KMS-11 (cell line): ENCODE data around the gene ADAM15.

Experiments used
- H2AFZ ChIP-seq: fragments of 200-600 bp; sonication (generic); 2 replicates; pipeline ENCODE4 v1.6.1; 2016; ENCODE audit warnings: antibody characterized with exemption, mixed run types, low read depth
- H3K27ac ChIP-seq: fragments of 200-600 bp; sonication (generic); 2 replicates; pipeline ENCODE4 v1.6.1; 2016; ENCODE audit warnings: mild to moderate bottlenecking, mixed run types
- H3K27me3 ChIP-seq: fragments of 200-600 bp; sonication (generic); 2 replicates; pipeline ENCODE4 v1.6.1; 2017; ENCODE audit warnings: mild to moderate bottlenecking, low read depth, mixed run types, moderate library complexity; ENCODE audit not compliant: insufficient read depth
- H3K36me3 ChIP-seq: fragments of 200-600 bp; sonication (generic); 2 replicates; pipeline ENCODE4 v1.6.1; 2017; ENCODE audit warnings: mild to moderate bottlenecking, mixed run types; ENCODE audit not compliant: insufficient read depth
- H3K4me1 ChIP-seq: fragments of 200-600 bp; sonication (generic); 2 replicates; pipeline ENCODE4 v1.6.1; 2016; ENCODE audit warnings: mild to moderate bottlenecking, low read depth, mixed run types; ENCODE audit not compliant: poor library complexity, severe bottlenecking
- H3K4me2 ChIP-seq: fragments of 200-600 bp; sonication (generic); 2 replicates; pipeline ENCODE4 v1.7.0; 2016; ENCODE audit warnings: mild to moderate bottlenecking, mixed run types
- H3K4me3 ChIP-seq: fragments of 200-600 bp; sonication (generic); IDR thresholded peaks from 2 replicates; pipeline ENCODE4 v1.6.1; 2017; ENCODE audit warnings: low read depth, low read length, mixed read lengths; ENCODE audit not compliant: insufficient read depth
- H3K79me2 ChIP-seq: fragments of 200-600 bp; sonication (generic); 2 replicates; pipeline ENCODE4 v1.6.1; 2016; ENCODE audit warnings: low read depth, mixed run types; ENCODE audit not compliant: insufficient read depth
- H3K9ac ChIP-seq: fragments of 200-600 bp; sonication (generic); 2 replicates; pipeline ENCODE4 v1.6.1; 2016; ENCODE audit warnings: mild to moderate bottlenecking, mixed run types
- H4K20me1 ChIP-seq: fragments of 200-600 bp; sonication (generic); 2 replicates; pipeline ENCODE4 v1.6.1; 2016; ENCODE audit warnings: mild to moderate bottlenecking, mixed run types; ENCODE audit not compliant: insufficient read depth
- CTCF ChIP-seq: fragments of 200-600 bp; sonication (generic); conservative IDR thresholded peaks from 2 replicates; pipeline ENCODE4 v1.6.1; 2017; ENCODE audit warnings: low read depth, mild to moderate bottlenecking, antibody characterized with exemption, low read length, moderate library complexity, mixed read lengths

The ADAM15 gene

GRCh38 chr1:155023627-155024026 is 27.5 kb upstream of the ADAM15 start:
- Histone ChIP-seq H4K20me1 (no peaks in the 10 kb centered on the region), H3K79me2 (no peaks in the 10 kb centered on the region), H3K27ac (no peak overlapping the region), H3K9ac (no peak overlapping the region), H3K36me3 (no peaks in the 10 kb centered on the region), H3K27me3 (no peaks in the 10 kb centered on the region), H2AFZ (no peak overlapping the region), H3K4me2 (no peak overlapping the region), H3K4me3 (no peak overlapping the region), H3K4me1 (peaks cover 4% of the 10 kb centered on the region)
- no peak for TF ChIP-seq CTCF

GRCh38 chr1:155024315-155024714 is 26.8 kb upstream of the ADAM15 start:
- Histone ChIP-seq H3K79me2 (no peaks in the 10 kb centered on the region), H3K4me3 (no peak overlapping the region), H3K9ac (no peak overlapping the region), H3K27ac (no peak overlapping the region), H4K20me1 (no peaks in the 10 kb centered on the region), H3K36me3 (no peaks in the 10 kb centered on the region), H3K4me2 (no peak overlapping the region), H2AFZ (no peak overlapping the region), H3K4me1 (no peaks in the 10 kb centered on the region), H3K27me3 (no peaks in the 10 kb centered on the region)
- no peak for TF ChIP-seq CTCF

- H3K79me2 ChIP-seq, result no peaks in the 10 kb centered on the region
- H3K27ac ChIP-seq, result no peak overlapping the region
- TF ChIP-seq CTCF, result no peak
- no peak overlapping the region for H3K4me2 ChIP-seq
- H3K9ac ChIP-seq, result no peak overlapping the region
- no peaks in the 10 kb centered on the region for H3K36me3 ChIP-seq
- H3K4me3 ChIP-seq, result no peak overlapping the region
- peaks cover 15% of the 10 kb centered on the region; the same call in 1 of the 2 replicates for H3K27me3 ChIP-seq
- H4K20me1 ChIP-seq, result no peaks in the 10 kb centered on the region
- H2AFZ ChIP-seq, result no peak overlapping the region
- H3K4me1 ChIP-seq, result no peaks in the 10 kb centered on the region
Observed at GRCh38 chr1:155026154-155026553, 25.0 kb upstream of the ADAM15 start.

GRCh38 chr1:155026588-155026987 is 24.5 kb upstream of the ADAM15 start:
- Histone ChIP-seq H3K27ac (no peak overlapping the region), H2AFZ (no peak overlapping the region), H3K4me1 (no peaks in the 10 kb centered on the region), H3K79me2 (no peaks in the 10 kb centered on the region), H3K36me3 (no peaks in the 10 kb centered on the region), H3K27me3 (peaks cover 16% of the 10 kb centered on the region; the same call in 1 of the 2 replicates), H3K4me2 (no peak overlapping the region), H3K9ac (no peak overlapping the region), H3K4me3 (no peak overlapping the region), H4K20me1 (no peaks in the 10 kb centered on the region)
- TF ChIP-seq CTCF, result no peak
